Spleen (tissue), 7 donors: ENCODE measurements around the gene GYG2.

Experiments used
- POLR2A ChIP-seq, 3 donors: fragments of 450-650 bp; IDR thresholded peaks; one replicate each; pipeline ENCODE4 v1.5.1; 2017; ENCODE audit warnings: antibody characterized with exemption in 3 of 3, mild to moderate bottlenecking in 1 of 3
- TF ChIP-seq, protein P1 (sequence below), 11 experiments: fragments of 200-600 bp in 7 of 11; fragments of 450-650 bp in 4 of 11; sonication (generic) in 4 of 11; IDR thresholded peaks in 8 of 11; conservative IDR thresholded peaks in 3 of 11; 1 replicate in 7 of 11; 2 replicates in 4 of 11; pipeline versions ENCODE4 v1.4.0 to v1.8.0; 2016 to 2021; ENCODE audit warnings: antibody characterized with exemption in 11 of 11, inconsistent platforms in 4 of 11, mild to moderate bottlenecking in 1 of 11
- donor health status: DM: no; HTN: no; CAD: no; lungs with moderate emphysema.
- donor health status: DM: no; HTN: no; CAD: no.
- donor health status: DM: no; HTN: no; CAD: no.

DNA sequence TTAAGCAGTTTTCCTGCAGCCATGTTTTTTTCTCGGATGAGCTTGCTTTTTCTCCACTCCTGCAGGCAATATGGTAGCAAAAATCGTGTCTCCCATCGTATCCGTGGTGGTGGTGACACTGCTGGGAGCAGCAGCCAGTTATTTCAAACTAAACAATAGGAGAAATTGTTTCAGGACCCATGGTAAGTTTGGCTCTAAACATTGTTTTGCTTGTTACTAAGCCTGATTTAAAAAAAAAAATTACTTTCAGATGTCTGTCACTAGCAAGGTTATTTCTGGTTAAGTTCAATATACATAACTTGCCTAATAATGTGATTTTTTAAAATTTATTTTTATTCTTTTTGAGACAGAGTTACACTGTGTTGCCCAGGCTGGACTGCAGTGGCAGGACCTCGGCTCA is 17.5 kb upstream of the GYG2 start:
- TF ChIP-seq, protein P1, sequence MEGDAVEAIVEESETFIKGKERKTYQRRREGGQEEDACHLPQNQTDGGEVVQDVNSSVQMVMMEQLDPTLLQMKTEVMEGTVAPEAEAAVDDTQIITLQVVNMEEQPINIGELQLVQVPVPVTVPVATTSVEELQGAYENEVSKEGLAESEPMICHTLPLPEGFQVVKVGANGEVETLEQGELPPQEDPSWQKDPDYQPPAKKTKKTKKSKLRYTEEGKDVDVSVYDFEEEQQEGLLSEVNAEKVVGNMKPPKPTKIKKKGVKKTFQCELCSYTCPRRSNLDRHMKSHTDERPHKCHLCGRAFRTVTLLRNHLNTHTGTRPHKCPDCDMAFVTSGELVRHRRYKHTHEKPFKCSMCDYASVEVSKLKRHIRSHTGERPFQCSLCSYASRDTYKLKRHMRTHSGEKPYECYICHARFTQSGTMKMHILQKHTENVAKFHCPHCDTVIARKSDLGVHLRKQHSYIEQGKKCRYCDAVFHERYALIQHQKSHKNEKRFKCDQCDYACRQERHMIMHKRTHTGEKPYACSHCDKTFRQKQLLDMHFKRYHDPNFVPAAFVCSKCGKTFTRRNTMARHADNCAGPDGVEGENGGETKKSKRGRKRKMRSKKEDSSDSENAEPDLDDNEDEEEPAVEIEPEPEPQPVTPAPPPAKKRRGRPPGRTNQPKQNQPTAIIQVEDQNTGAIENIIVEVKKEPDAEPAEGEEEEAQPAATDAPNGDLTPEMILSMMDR (IDR thresholded peaks at IDR 0.05 in 8 of 11, conservative IDR thresholded peaks at IDR 0.05 in 3 of 11), result no peak
- TF ChIP-seq POLR2A (IDR thresholded peaks at IDR 0.05), result no peak
